ENCODE results near the gene FRAS1.

- TF ChIP-seq CTCF (conservative IDR thresholded peaks at IDR 0.05; ENCODE audit: low read depth, low read length), result no peak
- TF ChIP-seq EZH2 (IDR thresholded peaks at IDR 0.05; ENCODE audit: low read length, unreplicated experiment), result no peak
Measured at GRCh38 chr4:78418406-78418805, 361.3 kb downstream of the FRAS1 start.

Measured in PC-3 (cell line).